ENCODE results near the gene DHFR. TPM values are rescaled to one million over a fixed set of nuclear protein-coding genes. Genes with fewer than 3 reads are reported as not detected.
"Not testable (repeated sequence)": the region's sequence is repeated elsewhere in the genome, so short reads cannot be mapped to it uniquely, and the experiment has no call there.

DHFR gene
- total RNA-seq, 1 donor from 2014 or later: 13.4 TPM

DNA sequence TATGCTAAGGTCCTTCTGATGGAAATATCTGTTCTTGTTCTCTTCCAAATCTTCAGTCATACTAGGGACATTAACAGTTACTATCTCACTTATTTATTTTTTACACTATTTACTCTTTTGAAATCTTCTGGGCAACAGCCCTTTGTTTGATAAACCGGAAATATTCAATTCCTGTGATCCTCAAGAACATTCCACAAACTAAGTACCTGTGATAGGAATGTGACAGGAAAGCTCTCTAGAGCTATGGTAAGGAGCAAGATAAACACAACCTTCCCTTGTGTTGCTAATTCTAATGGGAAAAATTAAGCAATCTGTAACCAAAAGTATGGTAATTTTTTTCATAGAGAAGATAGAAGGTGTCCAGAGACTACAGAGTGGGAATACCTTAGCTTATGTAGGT, 62.7 kb downstream of the DHFR start:
- H3K27me3 Mint-ChIP-seq (ENCODE audit: low read depth): no peaks in the 10 kb centered on the region
- no peaks in the 10 kb centered on the region for H3K36me3 Mint-ChIP-seq (ENCODE audit: low read depth)
- H3K9me3 Mint-ChIP-seq (ENCODE audit: low read depth): no peaks in the 10 kb centered on the region
- peaks cover 5% of the 10 kb centered on the region for H3K4me1 Mint-ChIP-seq (ENCODE audit: low read depth)
- no peak for DNase-seq (ENCODE audit: low spot score)
- H3K4me3 Mint-ChIP-seq (ENCODE audit: unreplicated experiment): no peak overlapping the region
- TF ChIP-seq, protein P1, sequence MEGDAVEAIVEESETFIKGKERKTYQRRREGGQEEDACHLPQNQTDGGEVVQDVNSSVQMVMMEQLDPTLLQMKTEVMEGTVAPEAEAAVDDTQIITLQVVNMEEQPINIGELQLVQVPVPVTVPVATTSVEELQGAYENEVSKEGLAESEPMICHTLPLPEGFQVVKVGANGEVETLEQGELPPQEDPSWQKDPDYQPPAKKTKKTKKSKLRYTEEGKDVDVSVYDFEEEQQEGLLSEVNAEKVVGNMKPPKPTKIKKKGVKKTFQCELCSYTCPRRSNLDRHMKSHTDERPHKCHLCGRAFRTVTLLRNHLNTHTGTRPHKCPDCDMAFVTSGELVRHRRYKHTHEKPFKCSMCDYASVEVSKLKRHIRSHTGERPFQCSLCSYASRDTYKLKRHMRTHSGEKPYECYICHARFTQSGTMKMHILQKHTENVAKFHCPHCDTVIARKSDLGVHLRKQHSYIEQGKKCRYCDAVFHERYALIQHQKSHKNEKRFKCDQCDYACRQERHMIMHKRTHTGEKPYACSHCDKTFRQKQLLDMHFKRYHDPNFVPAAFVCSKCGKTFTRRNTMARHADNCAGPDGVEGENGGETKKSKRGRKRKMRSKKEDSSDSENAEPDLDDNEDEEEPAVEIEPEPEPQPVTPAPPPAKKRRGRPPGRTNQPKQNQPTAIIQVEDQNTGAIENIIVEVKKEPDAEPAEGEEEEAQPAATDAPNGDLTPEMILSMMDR (IDR thresholded peaks at IDR 0.05): no peak
- H3K27ac Mint-ChIP-seq (ENCODE audit: unreplicated experiment): no peak overlapping the region

DNA sequence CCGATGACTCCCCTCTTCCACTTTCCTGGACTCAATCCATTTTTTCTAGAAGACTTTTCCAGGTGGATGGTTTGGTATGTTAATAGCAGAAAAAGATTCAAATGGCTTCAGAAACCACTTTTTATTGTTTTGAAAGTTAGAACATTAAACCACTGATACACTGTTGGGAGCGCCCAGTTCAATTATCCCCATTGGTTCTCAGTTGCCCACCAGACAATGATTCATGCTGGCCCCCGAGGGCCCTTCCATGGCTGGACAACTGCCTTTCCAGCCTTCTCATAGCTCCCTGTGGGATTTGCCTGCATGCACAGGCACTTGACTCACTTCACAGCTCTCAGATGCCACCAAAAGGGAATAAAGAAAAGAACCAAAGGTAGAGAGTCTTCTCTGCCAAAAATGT, 63.4 kb downstream of the DHFR start:
- Mint-ChIP-seq H3K27ac (ENCODE audit: unreplicated experiment) (no peak overlapping the region), H3K4me3 (ENCODE audit: unreplicated experiment) (no peak overlapping the region), H3K36me3 (ENCODE audit: low read depth) (no peaks in the 10 kb centered on the region), H3K27me3 (ENCODE audit: low read depth) (no peaks in the 10 kb centered on the region), H3K9me3 (ENCODE audit: low read depth) (no peaks in the 10 kb centered on the region), H3K4me1 (ENCODE audit: low read depth) (peaks cover 5% of the 10 kb centered on the region)
- DNase-seq (ENCODE audit: low spot score): no peak
- TF ChIP-seq, protein P1 (IDR thresholded peaks at IDR 0.05): no peak

DNA sequence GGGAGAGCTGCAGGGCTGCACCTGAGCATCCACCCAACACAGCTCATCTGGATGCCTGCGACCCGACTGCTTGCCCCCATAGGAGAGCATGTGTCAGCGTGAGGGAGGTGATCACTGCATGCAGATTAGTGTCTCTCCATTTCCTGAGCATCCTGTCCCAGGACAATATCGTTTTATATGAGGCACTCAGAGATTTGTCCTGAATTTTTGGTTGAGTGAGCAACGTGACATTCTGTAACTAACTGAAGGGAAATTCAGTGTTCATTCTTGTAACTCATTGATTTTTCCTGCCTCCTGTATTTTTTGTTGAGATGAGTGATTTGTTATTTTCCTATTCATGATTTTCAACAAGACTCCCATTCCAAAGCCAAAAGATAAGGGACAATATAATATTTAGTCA, 64.0 kb downstream of the DHFR start:
- no peaks in the 10 kb centered on the region for H3K9me3 Mint-ChIP-seq (ENCODE audit: low read depth)
- no peaks in the 10 kb centered on the region for H3K27me3 Mint-ChIP-seq (ENCODE audit: low read depth)
- no peak overlapping the region for H3K4me3 Mint-ChIP-seq (ENCODE audit: unreplicated experiment)
- TF ChIP-seq, protein P1 (IDR thresholded peaks at IDR 0.05): no peak
- H3K27ac Mint-ChIP-seq (ENCODE audit: unreplicated experiment): no peak overlapping the region
- DNase-seq (ENCODE audit: low spot score): no peak
- H3K4me1 Mint-ChIP-seq (ENCODE audit: low read depth): peaks cover 5% of the 10 kb centered on the region
- H3K36me3 Mint-ChIP-seq (ENCODE audit: low read depth): no peaks in the 10 kb centered on the region

DNA sequence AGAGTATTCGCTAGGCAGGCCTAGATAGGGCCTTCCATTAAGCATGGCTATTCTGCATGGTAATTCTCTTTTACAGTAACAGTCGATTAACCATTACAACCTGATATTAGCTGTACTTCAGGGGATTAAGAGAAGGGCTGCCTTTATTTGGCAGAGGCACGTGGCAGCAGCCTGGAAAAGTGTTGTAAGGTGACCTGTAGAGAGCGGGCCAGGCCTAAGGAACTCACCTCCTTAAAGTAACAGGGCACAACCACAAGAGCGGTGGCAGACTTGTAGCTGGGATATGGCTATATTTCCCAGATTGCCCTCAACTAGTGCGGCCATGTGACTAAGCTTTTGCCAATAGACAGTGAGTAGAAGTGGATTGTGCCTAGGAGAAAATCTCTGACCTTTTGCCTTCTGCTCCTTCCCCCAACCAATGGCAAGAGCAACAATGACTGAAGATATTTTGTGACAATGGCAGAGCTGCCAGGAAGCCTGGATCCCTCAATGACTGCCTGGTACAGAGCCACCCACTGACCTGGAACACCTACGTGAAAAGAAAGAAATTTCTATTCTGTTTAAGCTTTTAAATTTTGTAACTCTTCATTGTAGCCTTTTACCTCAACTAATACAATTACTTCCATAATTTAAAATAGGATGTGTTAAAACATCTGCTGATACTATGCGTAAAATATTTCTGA, 65.8 kb downstream of the DHFR start:
- H3K27ac Mint-ChIP-seq (ENCODE audit: unreplicated experiment): no peak overlapping the region
- H3K9me3 Mint-ChIP-seq (ENCODE audit: low read depth): no peaks in the 10 kb centered on the region
- peaks cover 4% of the 10 kb centered on the region for H3K27me3 Mint-ChIP-seq (ENCODE audit: low read depth)
- H3K4me3 Mint-ChIP-seq (ENCODE audit: unreplicated experiment): no peak overlapping the region
- peaks cover 5% of the 10 kb centered on the region for H3K4me1 Mint-ChIP-seq (ENCODE audit: low read depth)
- TF ChIP-seq, protein P1 (IDR thresholded peaks at IDR 0.05): no peak
- DNase-seq (ENCODE audit: low spot score): no peak
- H3K36me3 Mint-ChIP-seq (ENCODE audit: low read depth): no peaks in the 10 kb centered on the region

DNA sequence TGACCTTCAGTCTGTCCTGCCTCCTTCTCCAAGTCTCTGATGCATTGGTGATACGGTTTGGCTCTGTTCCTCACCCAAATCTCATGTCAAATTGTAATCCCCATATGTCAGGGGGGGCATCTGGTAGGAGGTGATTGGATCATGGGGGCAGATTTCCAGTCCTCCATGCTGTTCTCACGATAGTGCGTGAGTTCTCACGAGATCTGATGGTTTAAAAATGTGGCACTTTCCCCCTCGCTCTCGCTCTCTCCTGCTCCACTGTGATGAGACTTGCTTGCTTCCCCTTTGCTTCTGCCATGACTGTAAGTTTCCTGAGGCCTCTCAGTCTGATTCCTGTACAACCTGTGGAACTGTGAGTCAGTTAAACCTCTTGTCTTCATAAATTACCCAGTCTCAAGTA, 70.0 kb downstream of the DHFR start:
- H3K27ac Mint-ChIP-seq (ENCODE audit: unreplicated experiment): no peak overlapping the region
- TF ChIP-seq, protein P1 (IDR thresholded peaks at IDR 0.05): no peak
- no peaks in the 10 kb centered on the region for H3K36me3 Mint-ChIP-seq (ENCODE audit: low read depth)
- H3K4me1 Mint-ChIP-seq (ENCODE audit: low read depth): no peaks in the 10 kb centered on the region
- peaks cover 6% of the 10 kb centered on the region for H3K27me3 Mint-ChIP-seq (ENCODE audit: low read depth)
- DNase-seq (ENCODE audit: low spot score): no peak
- no peaks in the 10 kb centered on the region for H3K9me3 Mint-ChIP-seq (ENCODE audit: low read depth)
- no peak overlapping the region for H3K4me3 Mint-ChIP-seq (ENCODE audit: unreplicated experiment)

DNA sequence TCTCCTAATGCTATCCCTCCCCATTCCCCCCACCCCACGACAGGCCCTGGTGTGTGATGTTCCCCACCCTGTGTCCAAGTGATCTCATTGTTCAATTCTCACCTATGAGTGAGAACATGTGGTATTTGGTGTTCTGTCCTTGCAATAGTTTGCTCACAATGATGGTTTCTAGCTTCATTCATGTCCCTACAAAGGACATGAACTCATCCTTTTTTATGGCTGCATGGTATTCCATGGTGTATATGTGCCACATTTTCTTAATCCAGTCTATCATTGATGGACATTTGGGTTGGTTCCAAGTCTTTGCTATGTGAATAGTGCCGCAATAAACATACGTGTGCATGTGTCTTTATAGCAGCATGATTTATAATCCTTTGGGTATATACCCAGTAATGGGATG, 74.5 kb downstream of the DHFR start:
- H3K36me3 Mint-ChIP-seq (ENCODE audit: low read depth); H3K4me3 Mint-ChIP-seq (ENCODE audit: unreplicated experiment); H3K4me1 Mint-ChIP-seq (ENCODE audit: low read depth); H3K9me3 Mint-ChIP-seq (ENCODE audit: low read depth); H3K27ac Mint-ChIP-seq (ENCODE audit: unreplicated experiment); DNase-seq (ENCODE audit: low spot score): not testable (repeated sequence)
- H3K27me3 Mint-ChIP-seq (ENCODE audit: low read depth): peaks cover 27% of the 10 kb centered on the region
